Spinal cord (tissue), 10 donors: ENCODE data around the gene DNAAF5. TPM values are rescaled to one million over a fixed set of nuclear protein-coding genes. Genes with fewer than 3 reads are reported as not detected.
A peak's percentile ranks its signal among the peaks of the same experiment; 100 is the strongest.

Experiments used
- DNase-seq, 6 donors: peaks; one replicate each; pipeline versions ENCODE4 v3.0.0 to v3.0.0-alpha.2; 2013 to 2015; ENCODE audit warnings: low spot score in 6 of 6, low read depth in 4 of 6
- H3K27ac ChIP-seq: one replicate; pipeline ENCODE4 v1.5.1; 2013; ENCODE audit warnings: low read depth, low read length, control low read depth
- H3K27me3 ChIP-seq: one replicate; pipeline ENCODE4 v1.6.1; 2013; ENCODE audit warnings: low read length; ENCODE audit not compliant: control insufficient read depth, insufficient read depth
- H3K36me3 ChIP-seq: one replicate; pipeline ENCODE4 v1.6.1; 2013; ENCODE audit warnings: low read length; ENCODE audit not compliant: control insufficient read depth, insufficient read depth
- H3K4me1 ChIP-seq: one replicate; pipeline ENCODE4 v1.6.1; 2013; ENCODE audit warnings: low read length; ENCODE audit not compliant: control insufficient read depth, insufficient read depth
- H3K4me3 ChIP-seq: one replicate; pipeline ENCODE4 v1.5.1; 2013; ENCODE audit warnings: low read depth, low read length, control low read depth
- H3K9me3 ChIP-seq: one replicate; pipeline ENCODE4 v1.6.1; 2013; ENCODE audit warnings: low read length; ENCODE audit not compliant: control insufficient read depth, insufficient read depth
- WGBS: methylation state at CpG from one replicate; pipeline ENCODE4 v1.1.5; 2013; ENCODE audit warnings: missing lambda C conversion rate; ENCODE audit not compliant: insufficient coverage; 5-methylcytosine and 5-hydroxymethylcytosine counted together
- polyA plus RNA-seq, 2 donors: library from polyadenylated mRNA; unstranded; fragments of 120-200 nt; gene quantifications; one replicate each; pipeline ENCODE4 v1.2.1, GENCODE V29; 2013; ENCODE audit not compliant: insufficient read length in 2 of 2
- total RNA-seq, 2 donors: library from RNA; depleted of rRNA in 1 of 2; stranded (reverse); fragments of 120-200 nt in 1 of 2; fragments of >200 nt in 1 of 2; gene quantifications; one replicate each; pipeline versions ENCODE4 v1.2.3 to v1.2.4, GENCODE V29; 2013 to 2014
- donor health status: healthy.

The DNAAF5 gene
- total and polyA plus RNA-seq, 4 donors: 10.9 to 23.3 (median 22.4) TPM

- WGBS: 16% methylated on average over 55 of the region's 56 CpGs
- peaks cover 33% of the 10 kb centered on the region for H3K4me1 ChIP-seq
- peak overlapping the region; percentile 56 for H3K4me3 ChIP-seq
- no peaks in the 10 kb centered on the region for H3K27me3 ChIP-seq
- H3K36me3 ChIP-seq: no peaks in the 10 kb centered on the region
- peak in 4 of 6 donors; percentile 26 to 90 (median 63) for DNase-seq
- H3K9me3 ChIP-seq: no peaks in the 10 kb centered on the region
- H3K27ac ChIP-seq: peak overlapping the region; percentile 64
Observed at GRCh38 chr7:815284-816216, 89.1 kb downstream of the DNAAF5 start.

- Histone ChIP-seq H3K4me1 (peaks cover 33% of the 10 kb centered on the region), H3K9me3 (no peaks in the 10 kb centered on the region), H3K27me3 (no peaks in the 10 kb centered on the region), H3K36me3 (no peaks in the 10 kb centered on the region), H3K27ac (no peak overlapping the region), H3K4me3 (peak overlapping the region; percentile 56)
- 0% methylated on average over 42 of the region's 51 CpGs for WGBS
- peak; percentile 88 to 99 (median 96) for DNase-seq
Observed at GRCh38 chr7:816300-816750, 89.8 kb downstream of the DNAAF5 start.

- Histone ChIP-seq H3K9me3 (no peaks in the 10 kb centered on the region), H3K27ac (peak overlapping the region; percentile 15), H3K4me1 (peaks cover 36% of the 10 kb centered on the region), H3K27me3 (no peaks in the 10 kb centered on the region), H3K4me3 (peak overlapping the region; percentile 72), H3K36me3 (no peaks in the 10 kb centered on the region)
- WGBS: under 1% methylated on average over 85 of the region's 88 CpGs
- peak in 2 of 6 donors; percentile 41 to 47 for DNase-seq
Observed at GRCh38 chr7:816751-817671, 90.5 kb downstream of the DNAAF5 start.

- Histone ChIP-seq H3K4me1 (peaks cover 31% of the 10 kb centered on the region), H3K27ac (no peak overlapping the region), H3K27me3 (no peaks in the 10 kb centered on the region), H3K9me3 (no peaks in the 10 kb centered on the region), H3K4me3 (no peak overlapping the region), H3K36me3 (peaks cover 7% of the 10 kb centered on the region)
- DNase-seq: no peak
- WGBS: 96% methylated on average over 3 of the region's 8 CpGs
Observed at GRCh38 chr7:818031-818699, 91.7 kb downstream of the DNAAF5 start.

- no peak for DNase-seq
- no peak overlapping the region for H3K27ac ChIP-seq
- no peak overlapping the region for H3K4me3 ChIP-seq
- no peaks in the 10 kb centered on the region for H3K27me3 ChIP-seq
- no peaks in the 10 kb centered on the region for H3K9me3 ChIP-seq
- H3K4me1 ChIP-seq: peaks cover 24% of the 10 kb centered on the region
- peaks cover 14% of the 10 kb centered on the region for H3K36me3 ChIP-seq
- WGBS: no CpG with 5 or more reads among the region's 1 CpG
Observed at GRCh38 chr7:820341-820740, 93.8 kb downstream of the DNAAF5 start.

GRCh38 chr7:821688-822087 lies 95.2 kb downstream of the DNAAF5 start:
- Histone ChIP-seq H3K4me1 (peaks cover 26% of the 10 kb centered on the region), H3K36me3 (peaks cover 20% of the 10 kb centered on the region), H3K9me3 (no peaks in the 10 kb centered on the region), H3K4me3 (no peak overlapping the region), H3K27ac (no peak overlapping the region), H3K27me3 (no peaks in the 10 kb centered on the region)
- 72% methylated on average over 9 of the region's 11 CpGs for WGBS
- DNase-seq: no peak

- peaks cover 21% of the 10 kb centered on the region for H3K4me1 ChIP-seq
- WGBS: 86% methylated on average over 28 of the region's 32 CpGs
Observed at GRCh38 chr7:822692-823276, 96.3 kb downstream of the DNAAF5 start.

GRCh38 chr7:823649-824048 lies 97.2 kb downstream of the DNAAF5 start:
- peak in 2 of 6 donors; percentile 46 to 50 for DNase-seq
- H3K27ac ChIP-seq: no peak overlapping the region
- 57% methylated on average over 8 of the region's 8 CpGs for WGBS

More at GRCh38 chr7:822692-823276, 96.3 kb downstream of the DNAAF5 start:
- H3K4me3 ChIP-seq: no peak overlapping the region
- no peak for DNase-seq
- no peaks in the 10 kb centered on the region for H3K27me3 ChIP-seq
- H3K9me3 ChIP-seq: no peaks in the 10 kb centered on the region
- H3K27ac ChIP-seq: no peak overlapping the region
- H3K36me3 ChIP-seq: peaks cover 20% of the 10 kb centered on the region

GRCh38 chr7:824081-824480 lies 97.6 kb downstream of the DNAAF5 start:
- no peak overlapping the region for H3K27ac ChIP-seq
- no peak for DNase-seq
- peaks cover 20% of the 10 kb centered on the region for H3K36me3 ChIP-seq
- H3K4me1 ChIP-seq: peaks cover 17% of the 10 kb centered on the region
- no peaks in the 10 kb centered on the region for H3K27me3 ChIP-seq
- no peaks in the 10 kb centered on the region for H3K9me3 ChIP-seq
- H3K4me3 ChIP-seq: no peak overlapping the region
- WGBS: 83% methylated on average over 5 of the region's 7 CpGs

More at GRCh38 chr7:823649-824048, 97.2 kb downstream of the DNAAF5 start:
- H3K4me1 ChIP-seq: peaks cover 17% of the 10 kb centered on the region
- H3K36me3 ChIP-seq: peaks cover 20% of the 10 kb centered on the region
- H3K9me3 ChIP-seq: no peaks in the 10 kb centered on the region
- H3K27me3 ChIP-seq: no peaks in the 10 kb centered on the region
- H3K4me3 ChIP-seq: no peak overlapping the region
